A673 (cell line): Measurements from ENCODE around the gene LRRC37A3.
"Not testable (repeated sequence)": the region's sequence is repeated elsewhere in the genome, so short reads cannot be mapped to it uniquely, and the experiment has no call there.

Source experiments
- CTCF ChIP-seq: fragments of 300-800, 200-600 bp; sonication (generic); conservative IDR thresholded peaks from 2 replicates; pipeline ENCODE4 v1.5.1; 2017; ENCODE audit warnings: low read depth, mild to moderate bottlenecking, antibody characterized with exemption, low read length, moderate library complexity, mixed read lengths
- EZH2 ChIP-seq: fragments of 200-600 bp; sonication (generic); IDR thresholded peaks from 2 replicates; pipeline ENCODE4 v1.6.1; 2017; ENCODE audit warnings: borderline replicate concordance, low read depth, mild to moderate bottlenecking, mixed read lengths, antibody characterized with exemption, low read length; ENCODE audit not compliant: poor library complexity, severe bottlenecking

GRCh38 chr17:64843918-64844317 is 75.4 kb downstream of the LRRC37A3 start:
- not testable (repeated sequence) for TF ChIP-seq CTCF, EZH2
